HFF-Myc (cell line): Measurements from ENCODE around the gene TOM1L2.

ENCODE experiments used
- DNase-seq: peaks from one replicate; pipeline ENCODE4 v3.0.0-alpha.2; 2011; ENCODE audit warnings: low read depth; ENCODE audit errors: extremely low read depth
- H3K4me3 ChIP-seq: replicated peaks from 2 replicates; pipeline ENCODE4 v1.5.1; 2011; ENCODE audit warnings: low read depth, mild to moderate bottlenecking, control low read depth, low read length
- CTCF ChIP-seq: IDR thresholded peaks from 2 replicates; pipeline ENCODE4 v1.5.1; 2012; ENCODE audit warnings: mild to moderate bottlenecking, low read depth, low read length, control low read depth; ENCODE audit errors: missing control alignments

Gene TOM1L2

GRCh38 chr17:17836250-17836817 is 135.9 kb downstream of the TOM1L2 start:
- peak overlapping the region; percentile 82 for H3K4me3 ChIP-seq
- DNase-seq = peak; percentile 87
- no peak for TF ChIP-seq CTCF

- no peak for DNase-seq
- peak overlapping the region; percentile 82 for H3K4me3 ChIP-seq
- TF ChIP-seq CTCF = no peak
Observed at GRCh38 chr17:17835415-17836249, 136.6 kb downstream of the TOM1L2 start.

- DNase-seq = no peak
- no peak for TF ChIP-seq CTCF
- peak overlapping the region; percentile 82 for H3K4me3 ChIP-seq
Observed at GRCh38 chr17:17834974-17835373, 137.2 kb downstream of the TOM1L2 start.

- H3K4me3 ChIP-seq = no peak overlapping the region
- TF ChIP-seq CTCF = no peak
- DNase-seq = no peak
Observed at GRCh38 chr17:17833658-17834357, 138.4 kb downstream of the TOM1L2 start.

- no peak overlapping the region for H3K4me3 ChIP-seq
- no peak for DNase-seq
- no peak for TF ChIP-seq CTCF
Observed at GRCh38 chr17:17832032-17832363, 140.2 kb downstream of the TOM1L2 start.

- DNase-seq = no peak
- no peak overlapping the region for H3K4me3 ChIP-seq
Observed at GRCh38 chr17:17831208-17832031, 140.8 kb downstream of the TOM1L2 start.

More at GRCh38 chr17:17831208-17832031, 140.8 kb downstream of the TOM1L2 start:
- TF ChIP-seq CTCF = no peak
